Neural progenitor cell (in vitro differentiated cells): ENCODE results near the gene SPTA1. TPM values are rescaled to one million over a fixed set of nuclear protein-coding genes. Genes with fewer than 3 reads are reported as not detected.

ENCODE experiments used
- DNase-seq: peaks from one replicate; pipeline ENCODE4 v3.0.0-alpha.2; 2016; ENCODE audit warnings: low spot score
- H2AFZ ChIP-seq: fragments of 200-600 bp; sonication (generic); replicated peaks from 2 replicates; pipeline ENCODE4 v1.6.1; 2016; ENCODE audit warnings: antibody characterized with exemption
- H3F3A ChIP-seq: fragments of 200-600 bp; sonication (generic); 2 replicates; pipeline ENCODE4 v1.6.1; 2016; ENCODE audit warnings: antibody characterized with exemption, low read depth
- H3K27ac ChIP-seq: fragments of 200-600 bp; sonication (generic); 2 replicates; pipeline ENCODE4 v1.5.1; 2016; ENCODE audit warnings: mild to moderate bottlenecking
- H3K27me3 ChIP-seq: fragments of 200-600 bp; sonication (generic); 2 replicates; pipeline ENCODE4 v1.6.1; 2016; ENCODE audit warnings: mild to moderate bottlenecking, moderate library complexity
- H3K36me3 ChIP-seq: fragments of 200-600 bp; sonication (generic); 2 replicates; pipeline ENCODE4 v1.5.1; 2016
- H3K4me1 ChIP-seq: fragments of 200-600 bp; sonication (generic); 2 replicates; pipeline ENCODE4 v1.6.1; 2016; ENCODE audit warnings: mixed run types
- H3K4me2 ChIP-seq: fragments of 200-600 bp; sonication (generic); 2 replicates; pipeline ENCODE4 v1.6.1; 2016
- H3K4me3 ChIP-seq: fragments of 200-600 bp; sonication (generic); 2 replicates; pipeline ENCODE4 v1.5.1; 2016
- H3K79me2 ChIP-seq: fragments of 200-600 bp; sonication (generic); 2 replicates; pipeline ENCODE4 v1.6.1; 2016; ENCODE audit warnings: low read depth
- H3K9ac ChIP-seq: fragments of 200-600 bp; sonication (generic); 2 replicates; pipeline ENCODE4 v1.6.1; 2016
- H3K9me3 ChIP-seq: fragments of 200-600 bp; sonication (generic); 2 replicates; pipeline ENCODE4 v1.5.1; 2016; ENCODE audit warnings: low read depth
- H4K20me1 ChIP-seq: fragments of 200-600 bp; sonication (generic); 2 replicates; pipeline ENCODE4 v1.6.1; 2016; ENCODE audit warnings: low read depth
- H3K27ac Mint-ChIP-seq: 3 replicates; pipeline ENCODE4 v1.8.0; 2021; ENCODE audit warnings: mixed read lengths
- H3K27me3 Mint-ChIP-seq: 2 replicates; pipeline ENCODE4 v1.8.0; 2022; ENCODE audit warnings: low read depth, mild to moderate bottlenecking, inconsistent platforms, moderate library complexity, mixed read lengths; ENCODE audit not compliant: insufficient read depth
- H3K36me3 Mint-ChIP-seq: 3 replicates; pipeline ENCODE4 v1.8.0; 2021; ENCODE audit warnings: mixed read lengths
- H3K4me1 Mint-ChIP-seq: 3 replicates; pipeline ENCODE4 v1.8.0; 2021; ENCODE audit warnings: mixed read lengths
- H3K4me3 Mint-ChIP-seq: 3 replicates; pipeline ENCODE4 v1.8.0; 2021; ENCODE audit warnings: mild to moderate bottlenecking, moderate library complexity, mixed read lengths
- H3K9me3 Mint-ChIP-seq: 3 replicates; pipeline ENCODE4 v1.8.0; 2020; ENCODE audit warnings: mixed read lengths
- EZH2 ChIP-seq: fragments of 200-600 bp; sonication (generic); IDR thresholded peaks from 2 replicates; pipeline ENCODE4 v1.6.1; 2017; ENCODE audit warnings: antibody characterized with exemption, mild to moderate bottlenecking, moderate library complexity
- EZH2phosphoT487 ChIP-seq: fragments of 200-600 bp; sonication (generic); IDR thresholded peaks from 2 replicates; pipeline ENCODE4 v1.6.1; 2017; ENCODE audit warnings: antibody characterized with exemption
- total RNA-seq: library from RNA; depleted of rRNA; stranded (reverse); fragments of >200 nt; gene quantifications from 2 replicates; pipeline ENCODE4 v1.2.3, GENCODE V29; 2015; ENCODE audit warnings: low replicate concordance
- TF ChIP-seq, protein P1 (sequence below): fragments of 200-600 bp; sonication (generic); IDR thresholded peaks from 2 replicates; pipeline ENCODE4 v1.5.1; 2017; ENCODE audit warnings: antibody characterized with exemption, mild to moderate bottlenecking

Gene SPTA1
- total RNA-seq = not detected in 2 replicates

DNA sequence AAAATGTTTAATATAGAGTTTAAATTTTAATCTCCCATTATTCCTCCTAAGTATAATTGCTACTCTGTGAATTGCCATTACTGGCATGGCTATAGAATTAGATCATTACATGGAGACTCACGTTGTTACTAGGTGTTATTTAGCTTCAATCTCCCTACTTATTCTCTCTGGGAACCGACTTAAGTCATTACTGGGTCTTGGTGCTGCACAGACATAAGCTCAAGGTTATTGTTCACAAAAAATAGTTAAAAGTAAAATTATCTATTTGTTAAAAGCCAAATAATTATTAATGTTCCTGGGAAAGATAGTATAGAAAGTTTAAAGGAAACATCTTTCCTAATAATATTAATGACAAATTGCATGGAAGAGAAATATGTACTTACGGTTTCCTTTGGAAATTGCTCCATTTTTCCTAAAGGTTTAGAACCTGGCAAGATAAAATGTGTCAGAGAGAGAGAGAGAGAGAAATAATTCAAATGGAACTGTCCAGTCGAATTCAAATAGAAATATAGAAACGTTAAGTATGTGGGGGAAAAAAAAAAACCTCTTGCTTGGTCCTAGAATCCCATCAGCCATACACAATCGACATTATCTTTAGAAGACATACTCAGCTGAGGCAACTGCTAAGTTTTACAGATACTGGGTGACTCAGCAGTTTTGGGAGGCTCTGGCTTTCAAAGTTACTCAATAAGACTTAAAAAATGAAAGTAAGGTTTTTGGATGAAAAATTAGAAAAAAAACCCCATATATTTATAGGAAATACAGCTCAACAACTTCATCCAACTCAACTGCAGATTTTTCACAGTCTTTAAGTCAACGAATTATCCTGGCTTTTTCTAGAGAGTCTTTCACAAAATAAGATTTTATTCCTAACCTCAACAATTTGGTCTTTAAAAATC is at the start of gene SPTA1:
TSS of gene SPTA1 (minus strand) at position 605 of the 899 bp plus-strand sequence. CDS start at position 407, 198 bp downstream.
- no peaks in the 10 kb centered on the region for H3K9me3 ChIP-seq
- H3K4me1 ChIP-seq = no peaks in the 10 kb centered on the region
- H3K9me3 Mint-ChIP-seq = no peaks in the 10 kb centered on the region
- no peak within 1 kb of the TSS for H3K4me2 ChIP-seq
- no peak within 1 kb of the TSS for H2AFZ ChIP-seq
- no peak within 1 kb of the TSS for H3K27ac Mint-ChIP-seq
- H3F3A ChIP-seq = no peaks in the 10 kb centered on the region
- no peaks in the 10 kb centered on the region for H3K79me2 ChIP-seq
- H3K36me3 Mint-ChIP-seq = no peaks in the 10 kb centered on the region
- no peak within 1 kb of the TSS for H3K27ac ChIP-seq
- no peak within 1 kb of the TSS for H3K9ac ChIP-seq
- H3K36me3 ChIP-seq = no peaks in the 10 kb centered on the region
- H3K27me3 Mint-ChIP-seq = peaks cover 5% of the 10 kb centered on the region
- no peaks in the 10 kb centered on the region for H3K4me1 Mint-ChIP-seq
- H3K27me3 ChIP-seq = no peaks in the 10 kb centered on the region
- H3K4me3 ChIP-seq = no peak within 1 kb of the TSS
- H4K20me1 ChIP-seq = no peaks in the 10 kb centered on the region
- TF ChIP-seq, protein P1, sequence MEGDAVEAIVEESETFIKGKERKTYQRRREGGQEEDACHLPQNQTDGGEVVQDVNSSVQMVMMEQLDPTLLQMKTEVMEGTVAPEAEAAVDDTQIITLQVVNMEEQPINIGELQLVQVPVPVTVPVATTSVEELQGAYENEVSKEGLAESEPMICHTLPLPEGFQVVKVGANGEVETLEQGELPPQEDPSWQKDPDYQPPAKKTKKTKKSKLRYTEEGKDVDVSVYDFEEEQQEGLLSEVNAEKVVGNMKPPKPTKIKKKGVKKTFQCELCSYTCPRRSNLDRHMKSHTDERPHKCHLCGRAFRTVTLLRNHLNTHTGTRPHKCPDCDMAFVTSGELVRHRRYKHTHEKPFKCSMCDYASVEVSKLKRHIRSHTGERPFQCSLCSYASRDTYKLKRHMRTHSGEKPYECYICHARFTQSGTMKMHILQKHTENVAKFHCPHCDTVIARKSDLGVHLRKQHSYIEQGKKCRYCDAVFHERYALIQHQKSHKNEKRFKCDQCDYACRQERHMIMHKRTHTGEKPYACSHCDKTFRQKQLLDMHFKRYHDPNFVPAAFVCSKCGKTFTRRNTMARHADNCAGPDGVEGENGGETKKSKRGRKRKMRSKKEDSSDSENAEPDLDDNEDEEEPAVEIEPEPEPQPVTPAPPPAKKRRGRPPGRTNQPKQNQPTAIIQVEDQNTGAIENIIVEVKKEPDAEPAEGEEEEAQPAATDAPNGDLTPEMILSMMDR = no peak
- TF ChIP-seq EZH2 (no peak), EZH2phosphoT487 (no peak)
- H3K4me3 Mint-ChIP-seq = no peak within 1 kb of the TSS
- no peak for DNase-seq

DNA sequence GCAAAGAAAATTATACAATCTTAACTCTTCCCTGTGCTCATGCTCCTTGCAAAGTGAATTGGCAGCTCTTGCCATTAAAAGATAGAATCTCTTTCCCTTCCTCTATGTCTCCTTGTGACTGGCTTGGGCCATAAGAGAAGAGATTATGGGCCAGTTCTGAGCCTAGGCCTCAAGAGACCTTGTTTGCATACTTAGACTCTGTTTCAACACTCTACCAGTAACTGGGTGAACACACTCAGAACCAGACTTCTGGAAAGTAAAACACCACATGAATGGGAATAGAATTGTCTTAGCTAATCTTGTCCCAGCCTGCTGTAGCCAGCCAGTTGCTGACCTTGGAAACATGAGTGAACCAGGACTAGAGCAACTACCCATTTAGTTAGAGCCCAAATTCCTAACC is 49.3 kb upstream of the SPTA1 start:
- H3K4me1 Mint-ChIP-seq = no peaks in the 10 kb centered on the region

DNA sequence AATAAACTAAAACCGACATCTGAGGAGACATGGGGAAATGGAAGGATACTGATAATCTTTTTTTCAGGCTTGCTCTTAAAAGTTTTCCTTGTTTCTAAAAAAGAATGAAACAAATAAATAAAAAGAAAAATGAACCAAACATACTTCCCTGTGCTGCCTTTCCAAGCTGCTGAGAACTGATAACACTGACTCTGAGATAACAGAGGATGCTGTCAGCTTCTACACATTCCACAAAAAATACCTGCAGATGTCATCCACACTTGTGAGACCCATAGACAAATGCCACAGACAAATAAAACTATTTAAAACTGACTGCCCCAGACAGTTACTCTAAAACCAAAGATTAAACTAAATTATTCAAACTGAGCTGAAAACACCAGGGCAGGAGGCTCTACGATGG is 46.0 kb upstream of the SPTA1 start:
- Histone ChIP-seq H3K27ac (no peak overlapping the region), H3K4me1 (no peaks in the 10 kb centered on the region), H2AFZ (no peak overlapping the region), H3K79me2 (no peaks in the 10 kb centered on the region), H3K9ac (no peak overlapping the region), H3K9me3 (no peaks in the 10 kb centered on the region), H3K4me2 (no peak overlapping the region), H3F3A (no peaks in the 10 kb centered on the region), H3K4me3 (no peak overlapping the region), H4K20me1 (no peaks in the 10 kb centered on the region), H3K36me3 (no peaks in the 10 kb centered on the region), H3K27me3 (no peaks in the 10 kb centered on the region)
- Mint-ChIP-seq H3K27ac (no peak overlapping the region), H3K36me3 (no peaks in the 10 kb centered on the region), H3K27me3 (peaks cover 2% of the 10 kb centered on the region), H3K4me3 (no peak overlapping the region), H3K9me3 (no peaks in the 10 kb centered on the region), H3K4me1 (no peaks in the 10 kb centered on the region)
- DNase-seq = no peak
- TF ChIP-seq EZH2phosphoT487 (no peak), EZH2 (no peak)
- TF ChIP-seq, protein P1 = no peak

More for the DNA sequence above, 49.3 kb upstream of the SPTA1 start:
- H3K4me3 Mint-ChIP-seq = no peak overlapping the region
- no peak overlapping the region for H3K27ac Mint-ChIP-seq
- Histone ChIP-seq H3K36me3 (no peaks in the 10 kb centered on the region), H3K4me2 (no peak overlapping the region), H3K9ac (no peak overlapping the region), H3K4me1 (no peaks in the 10 kb centered on the region), H3K27me3 (no peaks in the 10 kb centered on the region), H3K4me3 (no peak overlapping the region), H3K27ac (no peak overlapping the region), H3F3A (no peaks in the 10 kb centered on the region), H3K9me3 (no peaks in the 10 kb centered on the region), H4K20me1 (no peaks in the 10 kb centered on the region), H3K79me2 (no peaks in the 10 kb centered on the region), H2AFZ (no peak overlapping the region)
- H3K9me3 Mint-ChIP-seq = no peaks in the 10 kb centered on the region
- TF ChIP-seq, protein P1 = no peak
- no peak for TF ChIP-seq EZH2
- no peak for TF ChIP-seq EZH2phosphoT487
- DNase-seq = no peak
- H3K27me3 Mint-ChIP-seq = no peaks in the 10 kb centered on the region
- no peaks in the 10 kb centered on the region for H3K36me3 Mint-ChIP-seq
